ENCODE results near the gene TMEM119. TPM values are rescaled to one million over a fixed set of nuclear protein-coding genes. Genes with fewer than 3 reads are reported as not detected.

The TMEM119 gene
- total and polyA plus RNA-seq, 9 of the 15 experiments (the other 6 are each of a cell fraction or from before 2014, with no cell fraction given): 0.18 TPM; not detected in 8

GRCh38 chr12:108629824-108630476 lies 32.1 kb upstream of the TMEM119 start (continued):
- TF ChIP-seq ZHX1 (conservative IDR thresholded peaks at IDR 0.05; ENCODE audit: low read length) (no peak), TFAP4 (CRISPR knock-in tag; IDR thresholded peaks at IDR 0.05; ENCODE audit: borderline replicate concordance) (0 out of 2 replicates have a peak, but pooled peaks have one; percentile 27), GTF2B (IDR thresholded peaks at IDR 0.05; ENCODE audit: extremely low read depth, insufficient read length) (no peak), MCM5 (IDR thresholded peaks at IDR 0.05; ENCODE audit: low read depth) (no peak), RBBP5 (IDR thresholded peaks at IDR 0.05; ENCODE audit: borderline replicate concordance, insufficient read depth, low read length, poor library complexity, severe bottlenecking) (peak; percentile 28), POLR2B (IDR thresholded peaks at IDR 0.05; ENCODE audit: low read depth, partially characterized antibody) (peak; percentile 89), ATF7 (IDR thresholded peaks at IDR 0.05) (peak; percentile 99), KLF10 (CRISPR knock-in tag; IDR thresholded peaks at IDR 0.05) (no peak), SMARCE1 (IDR thresholded peaks at IDR 0.05) (peak; percentile 42; the same call in 1 of the 2 replicates), ZNF584 (CRISPR knock-in tag; IDR thresholded peaks at IDR 0.05; ENCODE audit: low read depth) (0 out of 2 replicates have a peak, but pooled peaks have one; percentile 47), FOXK2 (conservative IDR thresholded peaks at IDR 0.05 in 1 of 2, IDR thresholded peaks at IDR 0.05 in 1 of 2; ENCODE audit: low read depth in 2 of 2) (peak in 1 of 2 experiments; percentile 51; a peak in 2 of 4 replicates), FOSL1 (tag; conservative IDR thresholded peaks at IDR 0.05) (peak; percentile 82), CREB3 (tag; conservative IDR thresholded peaks at IDR 0.05; ENCODE audit: low read depth) (peak; percentile 87), ZNF24 (IDR thresholded peaks at IDR 0.05) (0 out of 2 replicates have a peak, but pooled peaks have one; percentile 8), HDAC8 (tag; IDR thresholded peaks at IDR 0.05) (peak; percentile 73; the same call in 1 of the 2 replicates), UBTF (IDR thresholded peaks at IDR 0.05; ENCODE audit: borderline replicate concordance in 1 of 2, low read depth in 2 of 2, low read length in 2 of 2) (peak; percentile 68 to 88; a peak in 2 of 4 replicates), PREB (CRISPR knock-in tag; IDR thresholded peaks at IDR 0.05) (no peak), SMAD1 (IDR thresholded peaks at IDR 0.05; ENCODE audit: low read depth, low read length, partially characterized antibody) (peak; percentile 34)
